Measurements from ENCODE around the gene TOR4A. TPM values are rescaled to one million over a fixed set of nuclear protein-coding genes. Genes with fewer than 3 reads are reported as not detected.

The TOR4A gene
- total RNA-seq, 1 donor from 2014 or later = 16.3 TPM

- Histone ChIP-seq H3K36me3 (no peaks in the 10 kb centered on the region), H3K27me3 (ENCODE audit: low read depth) (peaks cover 23% of the 10 kb centered on the region), H3K4me1 (peaks cover 63% of the 10 kb centered on the region), H3K4me3 (peak overlapping the region; percentile 19), H3K27ac (replicated peaks) (peak overlapping the region; percentile 86), H3K9me3 (replicated peaks) (no peaks in the 10 kb centered on the region)
- intact Hi-C loops (cut with micrococcal nuclease) = no loop called here
- peak; percentile 19 for DNase-seq
- TF ChIP-seq CTCF (IDR thresholded peaks at IDR 0.05; ENCODE audit: borderline replicate concordance) = no peak
These were observed 43.2 kb downstream of the TOR4A start for GRCh38 chr9:137320555-137321384.

GRCh38 chr9:137321726-137322361 lies 44.3 kb downstream of the TOR4A start:
- no peak for TF ChIP-seq CTCF (IDR thresholded peaks at IDR 0.05; ENCODE audit: borderline replicate concordance)
- H3K9me3 ChIP-seq (replicated peaks) = no peaks in the 10 kb centered on the region
- intact Hi-C loops (cut with micrococcal nuclease) = no loop called here

GRCh38 chr9:137323531-137324331 lies 46.2 kb downstream of the TOR4A start:
- Histone ChIP-seq H3K4me3 (no peak overlapping the region), H3K9me3 (replicated peaks) (no peaks in the 10 kb centered on the region), H3K27ac (replicated peaks) (no peak overlapping the region), H3K36me3 (no peaks in the 10 kb centered on the region), H3K27me3 (ENCODE audit: low read depth) (no peaks in the 10 kb centered on the region), H3K4me1 (peaks cover 34% of the 10 kb centered on the region)
- intact Hi-C loops (cut with micrococcal nuclease) = no loop called here
- no peak for DNase-seq
- TF ChIP-seq CTCF (IDR thresholded peaks at IDR 0.05; ENCODE audit: borderline replicate concordance) = no peak

More at GRCh38 chr9:137321726-137322361, 44.3 kb downstream of the TOR4A start:
- H3K4me3 ChIP-seq = no peak overlapping the region
- peaks cover 52% of the 10 kb centered on the region for H3K4me1 ChIP-seq
- no peaks in the 10 kb centered on the region for H3K36me3 ChIP-seq
- no peak for DNase-seq
- H3K27ac ChIP-seq (replicated peaks) = no peak overlapping the region
- peaks cover 13% of the 10 kb centered on the region for H3K27me3 ChIP-seq (ENCODE audit: low read depth)

GRCh38 chr9:137325124-137325523 lies 47.6 kb downstream of the TOR4A start:
- no peak overlapping the region for H3K4me3 ChIP-seq

More at GRCh38 chr9:137325124-137325523, 47.6 kb downstream of the TOR4A start:
- H3K27ac ChIP-seq (replicated peaks) = no peak overlapping the region
- no peaks in the 10 kb centered on the region for H3K9me3 ChIP-seq (replicated peaks)
- TF ChIP-seq CTCF (IDR thresholded peaks at IDR 0.05; ENCODE audit: borderline replicate concordance) = no peak
- intact Hi-C loops (cut with micrococcal nuclease) = no loop called here
- no peaks in the 10 kb centered on the region for H3K36me3 ChIP-seq
- DNase-seq = no peak
- H3K4me1 ChIP-seq = peaks cover 20% of the 10 kb centered on the region
- no peaks in the 10 kb centered on the region for H3K27me3 ChIP-seq (ENCODE audit: low read depth)
